Measurements from ENCODE around the gene CABCOCO1. TPM values are rescaled to one million over a fixed set of nuclear protein-coding genes. Genes with fewer than 3 reads are reported as not detected.
"Not testable (repeated sequence)": the region's sequence is repeated elsewhere in the genome, so short reads cannot be mapped to it uniquely, and the experiment has no call there.

The CABCOCO1 gene
- total RNA-seq, 2 donors from 2014 or later = not detected

GRCh38 chr10:61640856-61641255 lies 21.9 kb upstream of the CABCOCO1 start:
- DNase-seq = no peak
- intact Hi-C loops (cut with DNase I, micrococcal nuclease) = no loop called here
- ATAC-seq = no peak

DNA sequence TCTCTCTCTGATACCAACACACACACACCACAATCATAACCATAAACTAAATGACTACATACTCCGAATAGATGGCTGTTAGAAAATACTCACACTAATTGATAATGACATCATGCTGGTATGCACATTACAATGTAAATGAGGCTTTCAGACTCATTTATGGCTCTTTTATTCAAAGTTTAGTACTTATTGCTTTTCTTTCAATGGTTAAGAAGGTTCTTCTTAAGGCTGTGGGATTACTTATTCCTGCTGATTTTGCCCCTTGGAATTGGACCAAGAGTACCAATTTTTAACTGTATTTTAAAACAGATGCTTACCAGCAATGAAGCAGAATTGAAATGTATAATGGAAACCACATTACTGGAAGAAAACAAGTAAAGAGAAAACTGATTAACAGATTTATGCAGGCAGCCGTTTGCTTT lies 20.6 kb upstream of the CABCOCO1 start:
- ATAC-seq (no peak), DNase-seq (no peak)
- intact Hi-C loops (cut with DNase I, micrococcal nuclease) = no loop called here

GRCh38 chr10:61642676-61643075 lies 20.1 kb upstream of the CABCOCO1 start:
- DNase-seq (no peak), ATAC-seq (no peak)

GRCh38 chr10:61643316-61643751 lies 19.4 kb upstream of the CABCOCO1 start:
- ATAC-seq (no peak), DNase-seq (no peak)
- intact Hi-C loops (cut with DNase I, micrococcal nuclease) = no loop called here

More at GRCh38 chr10:61642676-61643075, 20.1 kb upstream of the CABCOCO1 start:
- intact Hi-C loops (cut with DNase I, micrococcal nuclease) = no loop called here

- intact Hi-C loops (cut with DNase I, micrococcal nuclease) = no loop called here
- ATAC-seq = no peak
- DNase-seq = no peak
Observed at GRCh38 chr10:61653699-61654098, 9.0 kb upstream of the CABCOCO1 start.

DNA sequence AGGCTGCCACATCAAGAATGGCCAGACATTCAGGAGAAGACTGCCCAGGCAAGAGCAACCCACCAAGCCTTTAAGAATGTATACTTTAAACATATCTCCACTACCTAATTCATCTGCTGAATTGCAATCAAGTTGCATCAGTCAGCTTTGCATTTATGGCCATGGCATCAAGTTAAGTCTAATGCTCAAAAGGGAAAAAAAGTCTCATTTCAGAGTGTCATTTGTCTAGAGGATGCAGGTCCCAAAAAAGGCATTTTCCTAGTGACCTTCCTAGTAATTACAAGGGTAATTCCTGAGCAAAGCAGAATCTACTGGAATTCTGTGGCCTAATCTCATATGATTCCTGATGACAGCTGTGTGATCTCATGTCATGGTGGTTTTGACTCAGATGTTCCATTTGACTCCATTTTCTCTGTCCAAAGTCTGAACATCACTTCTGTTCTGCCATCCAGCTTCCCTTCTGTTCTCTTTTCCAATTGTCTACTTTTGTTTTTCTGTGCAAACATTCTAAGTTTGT lies 7.3 kb upstream of the CABCOCO1 start:
- no peak for ATAC-seq
- no peak for DNase-seq
- intact Hi-C loops (cut with DNase I, micrococcal nuclease) = no loop called here

GRCh38 chr10:61663466-61663865 lies 737 bp downstream of the CABCOCO1 start:
- ATAC-seq (no peak), DNase-seq (no peak)
- intact Hi-C loops (cut with DNase I, micrococcal nuclease) = no loop called here

GRCh38 chr10:61664985-61665384 lies 2.3 kb downstream of the CABCOCO1 start:
- DNase-seq (no peak), ATAC-seq (no peak)
- intact Hi-C loops (cut with DNase I, micrococcal nuclease) = no loop called here

DNA sequence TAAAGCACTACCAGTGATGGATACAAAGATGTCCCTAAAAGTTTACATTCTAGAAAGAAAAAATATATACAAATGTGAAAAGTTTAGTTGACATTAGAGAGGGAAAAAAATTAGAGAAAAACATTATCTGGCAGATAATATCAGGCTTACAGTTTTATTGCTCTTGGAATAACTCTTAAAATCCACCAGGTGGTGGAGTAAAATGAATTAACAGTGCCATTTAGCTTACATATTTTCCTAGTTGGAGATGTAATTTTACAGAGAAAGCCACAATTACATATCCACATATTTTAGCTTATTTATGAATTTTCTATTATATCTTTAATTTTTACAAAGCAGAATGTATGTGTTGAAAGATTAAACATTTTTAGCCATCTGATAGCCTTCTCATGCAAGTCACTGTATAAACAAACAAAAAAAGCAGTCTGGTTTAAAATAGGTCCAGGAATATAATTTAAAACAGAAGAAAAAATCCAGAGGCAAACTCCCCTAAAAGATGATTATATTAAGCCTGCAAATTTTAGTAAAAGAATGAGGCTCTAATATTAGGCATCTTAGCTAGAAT lies 6.5 kb downstream of the CABCOCO1 start:
- DNase-seq = no peak
- no peak for ATAC-seq
- intact Hi-C loops (cut with DNase I, micrococcal nuclease) = no loop called here

DNA sequence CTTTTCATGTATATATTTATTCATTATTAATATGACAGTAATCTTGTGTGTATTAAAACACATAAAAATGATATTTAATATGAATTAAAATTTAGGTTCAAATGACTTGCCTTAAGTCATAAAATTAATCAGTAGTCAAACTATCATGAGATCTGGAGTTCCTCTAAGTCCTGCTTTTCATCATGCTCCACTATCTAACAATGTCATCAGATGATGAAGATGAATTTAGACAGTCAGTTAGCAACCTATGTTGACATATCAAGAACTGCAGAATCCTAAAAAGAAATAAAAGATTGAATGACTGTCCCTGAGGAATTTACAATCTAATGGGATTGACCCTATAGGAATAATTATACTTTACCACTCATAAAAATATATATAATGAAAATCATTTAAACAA lies 7.1 kb downstream of the CABCOCO1 start:
- ATAC-seq = no peak
- intact Hi-C loops (cut with DNase I, micrococcal nuclease) = no loop called here
- no peak for DNase-seq

- DNase-seq = no peak
- intact Hi-C loops (cut with DNase I, micrococcal nuclease) = no loop called here
- no peak for ATAC-seq
Observed at GRCh38 chr10:61673360-61673759, 10.6 kb downstream of the CABCOCO1 start.

GRCh38 chr10:61682323-61682722 lies 19.6 kb downstream of the CABCOCO1 start:
- intact Hi-C loops (cut with DNase I, micrococcal nuclease) = no loop called here
- no peak for DNase-seq
- ATAC-seq = no peak

- intact Hi-C loops (cut with DNase I, micrococcal nuclease) = no loop called here
- DNase-seq (no peak), ATAC-seq (no peak)
Observed at GRCh38 chr10:61683319-61683718, 20.6 kb downstream of the CABCOCO1 start.

- intact Hi-C loops (cut with DNase I, micrococcal nuclease) = no loop called here
- ATAC-seq (no peak), DNase-seq (no peak)
Observed at GRCh38 chr10:61684894-61685507, 22.3 kb downstream of the CABCOCO1 start.

GRCh38 chr10:61688551-61689308 lies 26.0 kb downstream of the CABCOCO1 start:
- intact Hi-C loops (cut with DNase I, micrococcal nuclease) = no loop called here
- DNase-seq (no peak), ATAC-seq (no peak)

- ATAC-seq; intact Hi-C loops (cut with DNase I, micrococcal nuclease); DNase-seq: not testable (repeated sequence)
Observed at GRCh38 chr10:61691667-61692066, 28.9 kb downstream of the CABCOCO1 start.

- ATAC-seq (no peak), DNase-seq (no peak)
- intact Hi-C loops (cut with DNase I, micrococcal nuclease) = no loop called here
Observed at GRCh38 chr10:61692447-61693010, 29.8 kb downstream of the CABCOCO1 start.

GRCh38 chr10:61698968-61699655 lies 36.4 kb downstream of the CABCOCO1 start:
- ATAC-seq = no peak
- intact Hi-C loops (cut with DNase I, micrococcal nuclease) = no loop called here
- DNase-seq = no peak

DNA sequence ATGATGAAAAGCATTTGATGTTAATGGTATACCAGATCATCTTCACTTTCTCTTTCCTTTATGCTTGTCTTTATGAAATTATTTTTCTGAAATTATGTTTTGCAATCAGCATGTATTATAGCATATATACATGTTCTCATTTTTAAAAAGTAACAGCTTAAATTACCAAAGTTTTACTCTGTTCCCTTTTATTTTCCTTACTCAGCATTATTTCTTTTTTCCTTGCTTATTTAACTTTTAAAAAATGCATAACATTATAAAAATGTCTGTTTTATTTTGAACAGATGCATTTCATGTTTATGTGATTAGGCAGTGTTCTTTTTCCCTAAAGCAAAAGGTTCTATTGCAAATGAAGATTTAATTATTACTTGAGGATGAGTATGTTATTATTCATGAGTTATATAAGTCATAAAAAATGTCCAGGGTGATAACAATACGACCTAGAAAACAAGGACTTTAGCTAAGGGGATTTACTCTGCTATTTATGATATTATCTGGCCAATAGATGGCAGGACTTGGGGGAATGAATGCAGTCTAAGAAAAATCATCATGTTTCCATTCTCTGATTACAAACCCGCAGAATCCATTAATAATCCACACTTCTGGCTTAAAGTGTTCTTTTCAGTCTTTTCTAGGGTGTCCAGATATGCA lies 38.5 kb downstream of the CABCOCO1 start:
- intact Hi-C loops (cut with DNase I, micrococcal nuclease) = no loop called here
- DNase-seq (no peak), ATAC-seq (no peak)

Measured in left colon (tissue), 2 donors.